Naive thymus-derived CD4-positive, alpha-beta T cell (primary cell): Measurements from ENCODE around the gene CA5A. TPM values are rescaled to one million over a fixed set of nuclear protein-coding genes. Genes with fewer than 3 reads are reported as not detected.
A peak's percentile ranks its signal among the peaks of the same experiment; 100 is the strongest.

Source experiments
- ATAC-seq: fragments of 150-1000 bp; cut with Tn5 transposase; 2 replicates; pipeline ENCODE4 v1.10.0; 2021; ENCODE audit warnings: mild to moderate bottlenecking, moderate library complexity
- CTCF ChIA-PET: fragments of 350-600 bp; sonication (Branson Sonifier 250); formaldehyde crosslinking; loops from one replicate; lab custom pipeline; 2021; ENCODE audit warnings: antibody characterized with exemption; lab: Charles Lee
- POLR2A ChIA-PET: fragments of 350-600 bp; sonication (Branson Sonifier 250); formaldehyde crosslinking; loops from one replicate; lab custom pipeline; 2021; ENCODE audit warnings: antibody characterized with exemption, inconsistent platforms; lab: Charles Lee
- DNase-seq, 9 donors: peaks; one replicate each; pipeline versions ENCODE4 v3.0.0 to v3.0.0-alpha.2; 2020 to 2022; ENCODE audit warnings: mixed read lengths in 1 of 9
- H3K27ac ChIP-seq: one replicate; pipeline ENCODE4 v1.7.0; 2013; ENCODE audit warnings: mild to moderate bottlenecking, low read depth, low read length, moderate library complexity
- H3K27me3 ChIP-seq, 2 donors: one replicate each; pipeline ENCODE4 v1.7.0; 2013; ENCODE audit warnings: low read length in 2 of 2, mild to moderate bottlenecking in 2 of 2, moderate library complexity in 2 of 2; ENCODE audit not compliant: control insufficient read depth in 2 of 2, insufficient read depth in 2 of 2
- H3K36me3 ChIP-seq, 3 experiments: 1 replicate in 2 of 3; 2 replicates in 1 of 3; pipeline ENCODE4 v1.7.0; 2013; ENCODE audit warnings: low read length in 3 of 3, mild to moderate bottlenecking in 3 of 3, moderate library complexity in 1 of 3; ENCODE audit not compliant: insufficient read depth in 3 of 3, control insufficient read depth in 2 of 3
- H3K4me1 ChIP-seq, 2 donors: one replicate each; pipeline ENCODE4 v1.7.0; 2013; ENCODE audit warnings: low read length in 2 of 2, mild to moderate bottlenecking in 2 of 2, moderate library complexity in 1 of 2; ENCODE audit not compliant: control insufficient read depth in 2 of 2, insufficient read depth in 2 of 2
- H3K4me3 ChIP-seq: 2 replicates; pipeline ENCODE4 v1.7.0; 2013; ENCODE audit warnings: mild to moderate bottlenecking, low read length
- H3K9me3 ChIP-seq, 3 experiments: 1 replicate in 2 of 3; 2 replicates in 1 of 3; pipeline ENCODE4 v1.7.0; 2013; ENCODE audit warnings: low read length in 3 of 3; ENCODE audit not compliant: control insufficient read depth in 2 of 3
- H3K27ac Mint-ChIP-seq, 9 donors: one replicate each; pipeline ENCODE4 v1.8.0; 2020 to 2022; ENCODE audit warnings: mixed read lengths in 9 of 9, mild to moderate bottlenecking in 8 of 9, moderate library complexity in 5 of 9, inconsistent platforms in 2 of 9
- H3K27me3 Mint-ChIP-seq, 5 donors: one replicate each; pipeline ENCODE4 v1.8.0; 2021 to 2022; ENCODE audit warnings: mixed read lengths in 5 of 5, mild to moderate bottlenecking in 1 of 5
- H3K36me3 Mint-ChIP-seq, 5 donors: one replicate each; pipeline ENCODE4 v1.8.0; 2020 to 2022; ENCODE audit warnings: mixed read lengths in 5 of 5, mild to moderate bottlenecking in 3 of 5, inconsistent platforms in 1 of 5
- H3K4me1 Mint-ChIP-seq, 7 donors: one replicate each; pipeline ENCODE4 v1.8.0; 2020 to 2022; ENCODE audit warnings: mixed read lengths in 7 of 7, mild to moderate bottlenecking in 3 of 7, inconsistent platforms in 1 of 7
- H3K4me3 Mint-ChIP-seq, 10 donors: one replicate each; pipeline ENCODE4 v1.8.0; 2020 to 2022; ENCODE audit warnings: mild to moderate bottlenecking in 10 of 10, mixed read lengths in 10 of 10, moderate library complexity in 6 of 10, inconsistent platforms in 2 of 10
- H3K9me3 Mint-ChIP-seq, 11 donors: one replicate each; pipeline ENCODE4 v1.8.0; 2020 to 2022; ENCODE audit warnings: mixed read lengths in 11 of 11, mild to moderate bottlenecking in 4 of 11, inconsistent platforms in 1 of 11, moderate library complexity in 1 of 11
- intact Hi-C, 2 donors: fragments of 100-400 bp; cut with micrococcal nuclease; formaldehyde crosslinking; loops; one replicate each; pipeline ENCODE4 v1.15.1; 2023
- polyA plus RNA-seq, 2 donors: library from polyadenylated mRNA; unstranded; fragments of 300-500 nt; fragmentation: Illumina TruSeq; gene quantifications; one replicate each; pipeline ENCODE4 v1.2.3, GENCODE V29; 2021
- total RNA-seq, 6 experiments: library from RNA in 5 of 6; stranded (reverse) in 5 of 6; gene quantifications; 1 replicate in 5 of 6; 2 replicates in 1 of 6; pipeline ENCODE4 v1.2.3 and lab custom pipeline; 2021 to 2026

CA5A gene
- total and polyA plus RNA-seq, 7 experiments from 2014 or later, result not detected

DNA sequence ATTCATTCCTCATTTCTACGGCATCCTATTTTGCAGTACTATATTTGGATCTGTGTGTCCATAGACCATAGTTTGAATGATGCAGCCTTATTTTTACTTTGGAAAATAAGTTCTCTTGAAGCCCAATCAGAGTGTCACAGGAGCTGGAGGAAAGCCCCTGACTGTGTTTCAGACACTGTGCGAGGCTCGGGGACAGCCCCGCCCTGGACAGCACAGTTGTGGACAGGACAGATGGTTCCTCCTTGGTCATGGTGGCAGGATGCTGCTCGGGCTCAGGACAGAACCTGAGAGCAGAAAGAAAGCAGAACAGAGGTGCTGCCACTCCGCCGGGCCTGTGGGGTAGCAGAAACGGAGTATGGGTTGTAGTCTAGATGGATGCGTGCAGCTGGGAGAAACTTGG, 37.8 kb upstream of the CA5A start:
- Mint-ChIP-seq H3K36me3 (peaks cover 18 to 67% (median 51%) of the 10 kb centered on the region in 5 donors), H3K27me3 (no peaks in the 10 kb centered on the region), H3K27ac (peak overlapping the region in 3 of 9 donors; percentile 45 to 62 (median 58)), H3K9me3 (peaks cover 5 to 28% (median 14%) of the 10 kb centered on the region in 11 donors), H3K4me3 (no peak overlapping the region), H3K4me1 (peaks cover 23 to 61% (median 50%) of the 10 kb centered on the region in 7 donors)
- POLR2A ChIA-PET, result no interaction called here
- Histone ChIP-seq H3K9me3 (peaks cover 0 to 8% (median 0%) of the 10 kb centered on the region in 3 experiments), H3K27ac (no peak overlapping the region), H3K4me1 (no peaks in the 10 kb centered on the region), H3K36me3 (peaks cover 0 to 19% (median 3%) of the 10 kb centered on the region in 3 experiments), H3K27me3 (no peaks in the 10 kb centered on the region), H3K4me3 (no peak overlapping the region)
- ATAC-seq (peak; percentile 45), DNase-seq (no peak)
- intact Hi-C loops, result no loop called here
- CTCF ChIA-PET, result no interaction called here

DNA sequence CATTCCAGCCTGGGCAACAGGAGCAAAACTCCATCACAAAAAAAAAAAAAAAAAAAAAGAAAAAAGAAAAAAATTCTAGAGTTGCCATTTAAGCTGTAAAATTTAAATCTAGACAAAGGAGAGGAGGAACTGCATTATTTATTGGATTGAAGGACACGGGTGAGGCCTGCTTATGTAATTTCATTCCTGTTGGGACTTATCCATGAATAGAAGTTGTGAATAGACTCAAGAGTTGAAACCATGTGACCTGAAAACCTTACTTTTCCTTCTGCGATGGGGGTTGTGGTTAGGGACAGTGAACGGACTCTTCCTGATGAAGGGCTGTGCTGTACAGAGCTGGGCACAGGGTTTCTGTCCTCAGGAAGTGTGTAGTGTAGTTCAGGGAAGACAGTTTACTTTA, 37.4 kb upstream of the CA5A start:
- H3K36me3 Mint-ChIP-seq, result peaks cover 18 to 66% (median 51%) of the 10 kb centered on the region in 5 donors
- ATAC-seq (no peak), DNase-seq (no peak)
- ChIA-PET CTCF (interaction anchor here (0.6 kb wide), 1 partner anchor 122 kb away, joined by 3 read pairs; no protein-coding TSS in a partner anchor), POLR2A (no interaction called here)
- H3K27me3 Mint-ChIP-seq, result no peaks in the 10 kb centered on the region
- H3K4me3 Mint-ChIP-seq, result no peak overlapping the region
- Histone ChIP-seq H3K36me3 (peaks cover 0 to 17% (median 0%) of the 10 kb centered on the region in 3 experiments), H3K27ac (no peak overlapping the region), H3K27me3 (no peaks in the 10 kb centered on the region), H3K9me3 (peaks cover 0 to 8% (median 0%) of the 10 kb centered on the region in 3 experiments), H3K4me1 (no peaks in the 10 kb centered on the region), H3K4me3 (no peak overlapping the region)
- peaks cover 5 to 28% (median 14%) of the 10 kb centered on the region in 11 donors for H3K9me3 Mint-ChIP-seq
- no peak overlapping the region for H3K27ac Mint-ChIP-seq
- intact Hi-C loops, result no loop called here
- peaks cover 23 to 60% (median 47%) of the 10 kb centered on the region in 7 donors for H3K4me1 Mint-ChIP-seq

DNA sequence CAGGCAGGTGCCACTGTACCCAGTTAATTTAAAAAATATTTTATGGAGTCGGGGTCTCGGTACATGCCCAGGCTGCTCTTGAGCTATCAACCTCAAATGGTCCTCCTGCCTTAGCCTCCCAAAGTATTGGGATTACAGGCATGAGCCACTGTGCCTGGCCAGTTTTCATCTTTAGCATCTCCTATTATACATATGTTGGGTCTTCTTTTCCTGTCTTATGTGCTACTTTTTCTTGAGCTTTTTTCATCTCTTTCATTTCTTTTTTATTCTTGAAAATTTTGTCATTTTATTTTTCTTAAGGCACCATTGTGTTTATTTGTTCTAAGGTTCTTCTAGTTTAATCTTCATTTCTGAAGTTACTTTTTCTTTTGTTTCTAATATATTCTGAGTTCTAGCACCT, 35.6 kb upstream of the CA5A start:
- ATAC-seq (no peak), DNase-seq (no peak)
- Histone ChIP-seq H3K27ac (no peak overlapping the region), H3K36me3 (peaks cover 0 to 17% (median 0%) of the 10 kb centered on the region in 3 experiments), H3K4me1 (no peaks in the 10 kb centered on the region), H3K4me3 (no peak overlapping the region), H3K9me3 (peaks cover 0 to 8% (median 0%) of the 10 kb centered on the region in 3 experiments), H3K27me3 (no peaks in the 10 kb centered on the region)
- Mint-ChIP-seq H3K4me1 (peaks cover 26 to 64% (median 49%) of the 10 kb centered on the region in 7 donors), H3K27me3 (no peaks in the 10 kb centered on the region), H3K36me3 (peaks cover 18 to 62% (median 51%) of the 10 kb centered on the region in 5 donors), H3K4me3 (peak overlapping the region in 1 of 10 donors; percentile 8), H3K9me3 (peaks cover 5 to 28% (median 14%) of the 10 kb centered on the region in 11 donors), H3K27ac (peak overlapping the region in 1 of 9 donors; percentile 37)
- ChIA-PET CTCF (no interaction called here), POLR2A (interaction anchor here (0.6 to 1.0 kb wide), 2 partner anchors 8 to 965 kb away, joined by 3 to 5 read pairs; no protein-coding TSS in a partner anchor)
- intact Hi-C loops, result no loop called here

- ChIA-PET CTCF (no interaction called here), POLR2A (no interaction called here)
- no peaks in the 10 kb centered on the region for H3K27me3 ChIP-seq
- Mint-ChIP-seq H3K36me3 (peaks cover 18 to 53% (median 40%) of the 10 kb centered on the region in 5 donors), H3K4me3 (peak overlapping the region in 2 of 10 donors; percentile 25 to 26), H3K27me3 (no peaks in the 10 kb centered on the region), H3K4me1 (peaks cover 28 to 81% (median 63%) of the 10 kb centered on the region in 7 donors), H3K27ac (peak overlapping the region in 3 of 9 donors; percentile 12 to 43 (median 18)), H3K9me3 (peaks cover 5 to 28% (median 14%) of the 10 kb centered on the region in 11 donors)
- ATAC-seq (no peak), DNase-seq (no peak)
- H3K4me1 ChIP-seq, result peaks cover 0 to 8% of the 10 kb centered on the region in 2 donors
- H3K36me3 ChIP-seq, result peaks cover 0 to 7% (median 0%) of the 10 kb centered on the region in 3 experiments
- peaks cover 0 to 8% (median 0%) of the 10 kb centered on the region in 3 experiments for H3K9me3 ChIP-seq
- intact Hi-C loops, result no loop called here
- H3K4me3 ChIP-seq, result no peak overlapping the region
- H3K27ac ChIP-seq, result no peak overlapping the region
These were observed 33.9 kb upstream of the CA5A start for GRCh38 chr16:87970186-87970585.

DNA sequence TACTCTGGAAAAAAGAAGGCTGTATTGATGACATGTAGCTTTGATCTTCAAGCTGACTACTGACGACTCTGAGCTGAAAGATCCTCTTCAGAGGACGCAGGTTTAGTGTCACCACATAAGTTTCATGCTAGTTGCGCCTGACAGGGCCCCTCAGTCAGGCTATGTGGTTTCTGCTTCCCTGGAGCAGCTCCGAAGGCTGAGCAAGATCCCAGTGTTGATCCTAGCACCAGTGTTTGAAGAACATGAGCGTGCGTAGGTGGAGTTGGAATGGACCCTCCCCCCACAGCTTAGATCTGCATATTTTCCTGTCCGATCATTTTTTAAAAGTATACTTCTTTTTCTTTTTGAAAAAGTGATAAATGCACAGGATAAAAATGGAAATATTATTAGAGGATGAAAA, 32.2 kb upstream of the CA5A start:
- DNase-seq (peak in 1 of 9 donors; percentile 1), ATAC-seq (no peak)
- intact Hi-C loops, result no loop called here
- Mint-ChIP-seq H3K27ac (peak overlapping the region in 4 of 9 donors; percentile 28 to 76 (median 66)), H3K27me3 (no peaks in the 10 kb centered on the region), H3K4me3 (peak overlapping the region in 5 of 10 donors; percentile 10 to 63 (median 42)), H3K4me1 (peaks cover 35 to 87% (median 74%) of the 10 kb centered on the region in 7 donors), H3K36me3 (peaks cover 18 to 44% (median 40%) of the 10 kb centered on the region in 5 donors), H3K9me3 (peaks cover 5 to 25% (median 14%) of the 10 kb centered on the region in 11 donors)
- Histone ChIP-seq H3K27ac (no peak overlapping the region), H3K36me3 (peaks cover 0 to 2% (median 0%) of the 10 kb centered on the region in 3 experiments), H3K4me3 (no peak overlapping the region), H3K27me3 (no peaks in the 10 kb centered on the region), H3K9me3 (peaks cover 0 to 8% (median 0%) of the 10 kb centered on the region in 3 experiments), H3K4me1 (peaks cover 10 to 16% of the 10 kb centered on the region in 2 donors)
- POLR2A ChIA-PET, result interaction anchor here (0.7 kb wide), 1 partner anchor 22 kb away, joined by 3 read pairs; no protein-coding TSS in a partner anchor
- CTCF ChIA-PET, result no interaction called here

DNA sequence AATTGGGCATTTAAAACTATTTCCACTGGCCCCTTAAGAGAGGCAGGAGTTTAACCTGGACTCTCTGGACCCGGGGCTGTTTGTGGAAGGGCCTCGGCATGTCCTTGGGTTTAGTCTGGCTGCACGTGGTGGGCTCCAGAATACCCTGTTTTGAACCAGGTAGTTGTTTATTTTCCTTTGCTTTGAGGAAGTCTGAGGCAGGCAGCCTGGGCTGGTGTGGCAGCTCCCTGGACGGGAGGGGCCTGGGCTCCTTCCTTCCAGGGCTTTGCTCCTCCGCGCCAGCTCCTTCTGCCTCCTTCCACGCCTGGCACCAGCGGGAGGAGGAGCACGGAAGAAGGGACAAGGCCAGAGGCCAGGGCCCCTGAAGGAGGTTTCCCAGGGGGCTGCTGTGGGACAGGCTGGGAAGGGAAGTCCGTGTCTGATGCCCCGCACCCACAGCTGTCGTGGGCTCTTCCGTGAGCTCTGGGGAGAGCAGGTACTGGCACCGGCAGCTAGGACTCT, 30.4 kb upstream of the CA5A start:
- Mint-ChIP-seq H3K27me3 (no peaks in the 10 kb centered on the region), H3K27ac (peak overlapping the region; percentile 27 to 87 (median 73)), H3K4me1 (peaks cover 44 to 83% (median 73%) of the 10 kb centered on the region in 7 donors), H3K4me3 (peak overlapping the region in 9 of 10 donors; percentile 40 to 79 (median 73)), H3K36me3 (peaks cover 6 to 29% (median 26%) of the 10 kb centered on the region in 5 donors), H3K9me3 (peaks cover 0 to 12% (median 6%) of the 10 kb centered on the region in 11 donors)
- Histone ChIP-seq H3K9me3 (peaks cover 0 to 7% (median 0%) of the 10 kb centered on the region in 3 experiments), H3K4me3 (no peak overlapping the region), H3K27ac (peak overlapping the region; percentile 31), H3K4me1 (peaks cover 19 to 24% of the 10 kb centered on the region in 2 donors), H3K27me3 (no peaks in the 10 kb centered on the region), H3K36me3 (peaks cover 0 to 2% (median 0%) of the 10 kb centered on the region in 3 experiments)
- intact Hi-C loops, result no loop called here
- ChIA-PET CTCF (no interaction called here), POLR2A (interaction anchor here (0.6 to 1.5 kb wide), 3 partner anchors 16 to 1350 kb away, joined by 3 to 6 read pairs (median 4); partner anchors contain the start of gene BANP)
- ATAC-seq (no peak), DNase-seq (no peak)
